ENCODE results near the gene PDSS2. TPM values are rescaled to one million over a fixed set of nuclear protein-coding genes. Genes with fewer than 3 reads are reported as not detected.

Gene PDSS2
- total and polyA plus RNA-seq, 2 of the 4 experiments (the other 2 are of a cell fraction): 8.6 to 9.2 TPM

- no peak overlapping the region for H3K23ac ChIP-seq (ENCODE audit: low read depth, low read length)
- DNase-seq: no peak
Observed at GRCh38 chr6:107305391-107305790, 154.0 kb downstream of the PDSS2 start.

More at GRCh38 chr6:107305391-107305790, 154.0 kb downstream of the PDSS2 start:
- Histone ChIP-seq H3K4me3 (ENCODE audit: insufficient read depth, low read depth, low read length) (no peak overlapping the region), H3K4ac (ENCODE audit: low read depth, low read length) (no peak overlapping the region), H2BK5ac (ENCODE audit: low read depth, low read length, poor library complexity, severe bottlenecking) (no peak overlapping the region), H2AFZ (replicated peaks; ENCODE audit: low read length, poor library complexity) (no peak overlapping the region), H4K5ac (ENCODE audit: low read depth, low read length) (no peak overlapping the region), H2BK15ac (ENCODE audit: low read depth, low read length) (no peak overlapping the region), H3K4me1 (ENCODE audit: control insufficient read depth, insufficient read depth, low read length) (peaks cover 2% of the 10 kb centered on the region; the same call in 1 of the 2 replicates), H3K9me3 (ENCODE audit: control insufficient read depth, insufficient read depth, low read length) (no peaks in the 10 kb centered on the region), H3K36me3 (ENCODE audit: control insufficient read depth, insufficient read depth, low read length) (no peaks in the 10 kb centered on the region), H3K56ac (ENCODE audit: extremely low read depth, insufficient read depth, low read length) (no peak overlapping the region), H2BK20ac (ENCODE audit: low read depth, low read length) (no peak overlapping the region), H3K27me3 (ENCODE audit: control insufficient read depth, insufficient read depth, low read length) (no peaks in the 10 kb centered on the region), H2AK9ac (replicated peaks; ENCODE audit: low read depth, low read length, poor library complexity) (no peak overlapping the region), H3K9ac (ENCODE audit: low read depth, low read length) (no peak overlapping the region), H3K9me1 (ENCODE audit: insufficient read depth, low read length) (no peaks in the 10 kb centered on the region; the same call in 1 of the 2 replicates), H3K79me1 (ENCODE audit: low read depth in 1 of 2, low read length in 2 of 2) (no peaks in the 10 kb centered on the region; a peak in 1 of 4 replicates), H3K27ac (ENCODE audit: insufficient read depth, low read length) (no peak overlapping the region), H4K8ac (ENCODE audit: low read depth in 2 of 2, low read length in 2 of 2) (no peak overlapping the region), H3K18ac (ENCODE audit: low read depth, low read length) (no peak overlapping the region), H2BK120ac (ENCODE audit: low read depth, low read length) (no peak overlapping the region), H4K91ac (ENCODE audit: insufficient read depth, low read depth, low read length) (no peak overlapping the region), H3K4me2 (ENCODE audit: low read depth, low read length) (no peak overlapping the region), H2AK5ac (ENCODE audit: low read depth, low read length) (no peak overlapping the region), H4K20me1 (ENCODE audit: insufficient read depth, low read length) (no peaks in the 10 kb centered on the region), H3K14ac (replicated peaks; ENCODE audit: low read depth, low read length) (no peak overlapping the region)
- no peak for TF ChIP-seq MAFK (IDR thresholded peaks at IDR 0.05; ENCODE audit: low read depth, low read length)
- no peak for TF ChIP-seq RFX5 (IDR thresholded peaks at IDR 0.05; ENCODE audit: low read depth, low read length)
- no peak for TF ChIP-seq NFE2L2 (IDR thresholded peaks at IDR 0.05; ENCODE audit: low read depth, low read length)
- TF ChIP-seq SMC3 (IDR thresholded peaks at IDR 0.05; ENCODE audit: low read depth, low read length): no peak
- TF ChIP-seq RCOR1 (IDR thresholded peaks at IDR 0.05; ENCODE audit: insufficient replicate concordance, low read length): no peak
- no peak for TF ChIP-seq MAZ (IDR thresholded peaks at IDR 0.05; ENCODE audit: borderline replicate concordance, low read depth, low read length)
- no peak for TF ChIP-seq RAD21 (IDR thresholded peaks at IDR 0.05; ENCODE audit: low read length)
- no peak for TF ChIP-seq CHD1 (IDR thresholded peaks at IDR 0.05; ENCODE audit: low read depth, low read length)
- TF ChIP-seq FOS (IDR thresholded peaks at IDR 0.05; ENCODE audit: low read depth, low read length): no peak
- TF ChIP-seq MXI1 (IDR thresholded peaks at IDR 0.05; ENCODE audit: borderline replicate concordance, low read depth, low read length): no peak
- TF ChIP-seq BHLHE40 (IDR thresholded peaks at IDR 0.05; ENCODE audit: low read depth, low read length): no peak
- TF ChIP-seq USF2 (IDR thresholded peaks at IDR 0.05; ENCODE audit: low read depth, low read length): no peak
- no peak for TF ChIP-seq CTCF (conservative IDR thresholded peaks at IDR 0.05; ENCODE audit: low read depth, low read length)
- no peak for TF ChIP-seq ELK1 (IDR thresholded peaks at IDR 0.05; ENCODE audit: borderline replicate concordance, low read depth, low read length)
- TF ChIP-seq POLR2A (IDR thresholded peaks at IDR 0.05; ENCODE audit: low read depth, low read length): no peak
- TF ChIP-seq CEBPB (IDR thresholded peaks at IDR 0.05; ENCODE audit: low read depth, low read length): no peak
- in situ Hi-C loops (cut with MboI; ENCODE audit: low sequenced_read_pairs) (no loop called here), dilution Hi-C loops (cut with HindIII; ENCODE audit: low sequenced_read_pairs, unreplicated experiment) (no loop called here), intact Hi-C loops (cut with micrococcal nuclease) (no loop called here)
- POLR2A ChIA-PET (ENCODE audit: unreplicated experiment): no interaction called here
- BruUV-seq (replicated peaks): no TSS peak
- CTCF ChIA-PET: no interaction called here
- ATAC-seq (ENCODE audit: low read depth): no peak
- WGBS, 2 experiments (ENCODE audit: extremely low coverage in 2 of 2, insufficient read length in 1 of 2): no CpG with 5 or more reads among the region's 2 CpGs

Data from IMR-90 (cell line).